Stimulated activated CD8-positive, alpha-beta memory T cell treated with anti-CD3 and anti-CD28 coated beads, Interleukin-4, amount 100 ng/mL, for 4 hours (primary cell): ENCODE data around the gene PGAP6.
"Not testable (repeated sequence)": the region's sequence is repeated elsewhere in the genome, so short reads cannot be mapped to it uniquely, and the experiment has no call there.

Experiments used
- DNase-seq, 2 donors: peaks; one replicate each; pipeline ENCODE4 v3.0.0-alpha.2; 2020; ENCODE audit warnings: low read depth in 2 of 2, low spot score in 1 of 2

PGAP6 gene

GRCh38 chr16:333406-334094, 48.2 kb downstream of the PGAP6 start:
- no peak for DNase-seq

GRCh38 chr16:331181-331814, 50.5 kb downstream of the PGAP6 start:
- DNase-seq, result not testable (repeated sequence)

- DNase-seq, result no peak
Observed at GRCh38 chr16:330741-331140, 51.0 kb downstream of the PGAP6 start.

GRCh38 chr16:325375-326145, 56.2 kb downstream of the PGAP6 start:
- no peak for DNase-seq

- DNase-seq, result peak; percentile 28 to 32
Observed at GRCh38 chr16:324451-325334, 57.1 kb downstream of the PGAP6 start.

GRCh38 chr16:324201-324450, 57.7 kb downstream of the PGAP6 start:
- DNase-seq, result no peak

- DNase-seq, result no peak
Observed at GRCh38 chr16:322476-323143, 59.2 kb downstream of the PGAP6 start.

GRCh38 chr16:321532-321931, 60.2 kb downstream of the PGAP6 start:
- no peak for DNase-seq
